ENCODE measurements around the gene CRYGS. TPM values are rescaled to one million over a fixed set of nuclear protein-coding genes. Genes with fewer than 3 reads are reported as not detected.

The CRYGS gene
- total and polyA plus RNA-seq, 2 experiments from 2014 or later: 2.0 to 2.9 TPM

GRCh38 chr3:186590580-186591295 lies 46.6 kb upstream of the CRYGS start (continued):
- no peak for TF ChIP-seq EZH2phosphoT487 (IDR thresholded peaks at IDR 0.05; ENCODE audit: unreplicated experiment)
- no peak for TF ChIP-seq REST (IDR thresholded peaks at IDR 0.05; ENCODE audit: unreplicated experiment)
- TF ChIP-seq STAT1 (IDR thresholded peaks at IDR 0.05; ENCODE audit: unreplicated experiment): no peak
- TF ChIP-seq ZNF114 (CRISPR knock-in tag; IDR thresholded peaks at IDR 0.05): no peak
- TF ChIP-seq POLR2AphosphoS5 (IDR thresholded peaks at IDR 0.05; ENCODE audit: low read depth): no peak
- no peak for TF ChIP-seq JUNB (IDR thresholded peaks at IDR 0.05; ENCODE audit: unreplicated experiment)

GRCh38 chr3:186589856-186590579 lies 45.8 kb upstream of the CRYGS start:
- Mint-ChIP-seq H3K36me3 (ENCODE audit: low read depth) (peaks cover 5% of the 10 kb centered on the region; the same call in 1 of the 3 replicates), H3K9me3 (no peaks in the 10 kb centered on the region), H3K4me3 (no peak overlapping the region), H3K27ac (no peak overlapping the region), H3K4me1 (no peaks in the 10 kb centered on the region), H3K27me3 (ENCODE audit: insufficient read depth, low read depth, poor library complexity) (no peaks in the 10 kb centered on the region)
- no peaks in the 10 kb centered on the region for H3K36me3 ChIP-seq (ENCODE audit: insufficient read depth)
- no peaks in the 10 kb centered on the region for H3F3A ChIP-seq (replicated peaks; ENCODE audit: low read depth)
- H3K4me1 ChIP-seq (ENCODE audit: insufficient read depth): no peaks in the 10 kb centered on the region
- ATAC-seq (no peak), DNase-seq (ENCODE audit: low spot score) (no peak)
- no peaks in the 10 kb centered on the region for H3K27me3 ChIP-seq (ENCODE audit: insufficient read depth)
- no peak overlapping the region for H3K4me3 ChIP-seq
- H3K4me2 ChIP-seq: no peak overlapping the region
- H3K79me2 ChIP-seq (replicated peaks; ENCODE audit: insufficient read depth): no peaks in the 10 kb centered on the region
- H3K9me2 ChIP-seq (ENCODE audit: insufficient read depth): no peaks in the 10 kb centered on the region
- H4K20me1 ChIP-seq (replicated peaks; ENCODE audit: insufficient read depth): no peaks in the 10 kb centered on the region
- H3K27ac ChIP-seq (ENCODE audit: low read depth): 0 out of 2 replicates have a peak overlapping the region, but pooled peaks have one; percentile 55
- H2AFZ ChIP-seq: no peak overlapping the region
- TF ChIP-seq EZH2 (IDR thresholded peaks at IDR 0.05; ENCODE audit: low read depth, unreplicated experiment): no peak
- no peak for TF ChIP-seq JUNB (IDR thresholded peaks at IDR 0.05; ENCODE audit: unreplicated experiment)
- no peak for TF ChIP-seq ETS1 (IDR thresholded peaks at IDR 0.05)
- TF ChIP-seq STAT1 (IDR thresholded peaks at IDR 0.05; ENCODE audit: unreplicated experiment): no peak
- no peak for TF ChIP-seq CREB1 (CRISPR knock-in tag; IDR thresholded peaks at IDR 0.05; ENCODE audit: low read depth)
- no peak for TF ChIP-seq EZH2phosphoT487 (IDR thresholded peaks at IDR 0.05; ENCODE audit: unreplicated experiment)
- no peak for TF ChIP-seq NANOG (IDR thresholded peaks at IDR 0.05; ENCODE audit: borderline replicate concordance)
- TF ChIP-seq REST (IDR thresholded peaks at IDR 0.05; ENCODE audit: unreplicated experiment): no peak
- no peak for TF ChIP-seq ZNF331 (CRISPR knock-in tag; IDR thresholded peaks at IDR 0.05; ENCODE audit: low read depth)
- no peak for TF ChIP-seq POLR2AphosphoS5 (IDR thresholded peaks at IDR 0.05; ENCODE audit: low read depth)
- no peak for TF ChIP-seq CTCF (conservative IDR thresholded peaks at IDR 0.05; ENCODE audit: low read depth in 2 of 2)
- TF ChIP-seq ZNF114 (CRISPR knock-in tag; IDR thresholded peaks at IDR 0.05): no peak

All from GM23338 (cell line).